ENCODE results near the gene SUN5.

Gene SUN5

DNA sequence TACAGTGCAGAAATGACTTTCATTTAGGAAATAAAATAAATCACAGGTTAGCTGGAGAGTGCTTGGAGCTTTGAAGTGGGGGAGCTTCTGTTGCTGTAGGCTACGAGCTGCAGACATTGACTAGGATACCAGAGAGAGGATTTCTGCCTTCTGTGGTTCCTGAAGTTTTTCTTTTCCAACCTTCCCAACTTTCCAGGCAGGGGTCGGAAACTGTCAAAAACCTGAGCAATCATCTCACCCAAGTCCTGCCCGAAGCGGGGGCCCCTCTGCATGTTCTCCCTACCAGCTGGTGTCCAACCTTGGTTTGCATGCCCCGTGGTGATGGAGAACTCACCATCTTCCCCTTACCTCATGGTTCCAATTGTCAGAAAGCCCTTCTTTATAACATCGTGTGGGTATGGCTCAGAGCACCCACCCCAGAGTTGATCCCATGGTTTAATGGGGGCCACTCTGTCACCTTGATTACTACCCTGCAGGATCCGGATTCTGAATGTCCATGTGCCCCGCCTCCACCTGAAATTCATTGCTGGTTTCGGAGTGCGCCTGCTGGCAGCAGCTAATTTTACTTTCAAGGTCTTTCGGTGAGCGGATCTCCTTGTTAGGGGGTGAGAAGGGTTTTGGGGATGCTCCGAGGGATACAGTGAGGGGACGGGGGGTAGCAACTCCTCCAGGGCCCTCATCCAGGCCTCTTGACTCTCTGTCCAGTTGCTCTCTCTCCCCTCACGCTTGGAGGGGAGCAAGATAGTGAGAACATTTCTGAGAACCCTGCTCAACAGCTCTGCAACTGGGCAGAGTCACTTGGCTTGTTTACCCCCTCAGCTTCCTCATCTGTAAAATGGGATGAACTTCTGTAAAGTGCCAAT is 8.3 kb upstream of the SUN5 start:
- H3K4me3 Mint-ChIP-seq, result no peak overlapping the region
- H3K36me3 Mint-ChIP-seq (ENCODE audit: low read depth), result no peaks in the 10 kb centered on the region
- no peaks in the 10 kb centered on the region for H3K27me3 Mint-ChIP-seq
- no peak overlapping the region for H3K27ac Mint-ChIP-seq
- H3K4me1 Mint-ChIP-seq (ENCODE audit: low read depth), result peaks cover 3% of the 10 kb centered on the region
- DNase-seq, result no peak
- H3K9me3 Mint-ChIP-seq, result no peaks in the 10 kb centered on the region

DNA sequence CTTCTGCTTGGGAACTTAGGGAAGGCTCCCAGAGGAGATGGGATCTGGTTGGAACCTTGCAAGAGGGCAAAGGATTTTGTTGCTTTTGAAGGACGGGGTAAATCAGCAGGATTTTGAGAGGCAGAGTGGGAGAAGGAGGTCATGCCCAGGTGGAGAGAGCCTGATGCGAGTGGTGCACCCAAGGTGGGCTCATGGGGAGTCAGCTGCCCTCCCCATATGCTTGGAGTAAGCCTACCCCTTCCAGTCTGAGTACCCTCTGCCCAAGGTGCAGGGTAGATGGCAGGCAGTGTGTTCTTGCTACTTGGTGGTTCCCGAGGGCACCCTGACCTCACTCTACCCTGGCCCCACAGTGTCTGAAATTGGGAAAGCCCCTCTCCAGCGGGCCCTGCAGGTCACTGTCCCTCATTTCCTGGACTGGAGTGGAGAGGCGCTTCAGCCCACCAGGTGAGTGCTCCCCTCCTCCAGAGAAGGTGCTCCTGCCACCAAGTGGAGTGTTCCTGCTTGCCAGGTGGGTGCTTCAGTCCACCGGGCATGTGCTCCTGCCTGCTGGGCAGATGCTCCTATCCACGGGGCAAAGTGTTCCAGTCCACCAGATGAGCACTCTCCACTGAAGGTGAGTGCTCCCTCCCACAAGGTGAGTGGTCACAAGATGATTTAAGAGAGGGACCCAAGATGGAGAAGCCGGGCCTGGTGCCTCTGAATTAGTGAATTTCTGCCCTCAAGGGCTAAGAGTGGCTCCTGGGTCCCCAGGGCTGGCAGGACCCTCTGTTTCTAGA is 6.6 kb upstream of the SUN5 start:
- Mint-ChIP-seq H3K36me3 (ENCODE audit: low read depth) (no peaks in the 10 kb centered on the region), H3K4me1 (ENCODE audit: low read depth) (no peaks in the 10 kb centered on the region), H3K27ac (no peak overlapping the region), H3K9me3 (no peaks in the 10 kb centered on the region), H3K4me3 (no peak overlapping the region), H3K27me3 (no peaks in the 10 kb centered on the region)
- DNase-seq, result no peak

DNA sequence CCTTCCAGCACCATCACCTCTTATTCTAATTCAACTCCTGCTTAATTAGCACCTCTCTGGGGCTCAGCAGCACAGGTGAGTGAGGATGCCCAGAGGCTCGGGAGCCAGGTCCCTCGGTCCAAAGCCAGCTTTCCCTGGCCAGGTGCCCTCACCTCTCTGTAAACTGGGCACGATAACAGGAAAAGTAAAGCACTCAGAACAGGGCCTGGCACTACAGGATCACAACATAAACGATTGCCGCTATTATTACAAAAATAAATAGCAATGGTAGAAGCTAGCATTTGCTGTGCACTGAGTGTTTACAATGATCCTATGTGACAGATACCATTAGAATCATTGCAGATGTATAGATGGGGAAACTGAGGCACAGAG is 5.9 kb upstream of the SUN5 start:
- Mint-ChIP-seq H3K36me3 (ENCODE audit: low read depth) (no peaks in the 10 kb centered on the region), H3K9me3 (peaks cover 2% of the 10 kb centered on the region), H3K4me1 (ENCODE audit: low read depth) (peaks cover 3% of the 10 kb centered on the region), H3K27ac (no peak overlapping the region), H3K27me3 (no peaks in the 10 kb centered on the region), H3K4me3 (no peak overlapping the region)
- no peak for DNase-seq

DNA sequence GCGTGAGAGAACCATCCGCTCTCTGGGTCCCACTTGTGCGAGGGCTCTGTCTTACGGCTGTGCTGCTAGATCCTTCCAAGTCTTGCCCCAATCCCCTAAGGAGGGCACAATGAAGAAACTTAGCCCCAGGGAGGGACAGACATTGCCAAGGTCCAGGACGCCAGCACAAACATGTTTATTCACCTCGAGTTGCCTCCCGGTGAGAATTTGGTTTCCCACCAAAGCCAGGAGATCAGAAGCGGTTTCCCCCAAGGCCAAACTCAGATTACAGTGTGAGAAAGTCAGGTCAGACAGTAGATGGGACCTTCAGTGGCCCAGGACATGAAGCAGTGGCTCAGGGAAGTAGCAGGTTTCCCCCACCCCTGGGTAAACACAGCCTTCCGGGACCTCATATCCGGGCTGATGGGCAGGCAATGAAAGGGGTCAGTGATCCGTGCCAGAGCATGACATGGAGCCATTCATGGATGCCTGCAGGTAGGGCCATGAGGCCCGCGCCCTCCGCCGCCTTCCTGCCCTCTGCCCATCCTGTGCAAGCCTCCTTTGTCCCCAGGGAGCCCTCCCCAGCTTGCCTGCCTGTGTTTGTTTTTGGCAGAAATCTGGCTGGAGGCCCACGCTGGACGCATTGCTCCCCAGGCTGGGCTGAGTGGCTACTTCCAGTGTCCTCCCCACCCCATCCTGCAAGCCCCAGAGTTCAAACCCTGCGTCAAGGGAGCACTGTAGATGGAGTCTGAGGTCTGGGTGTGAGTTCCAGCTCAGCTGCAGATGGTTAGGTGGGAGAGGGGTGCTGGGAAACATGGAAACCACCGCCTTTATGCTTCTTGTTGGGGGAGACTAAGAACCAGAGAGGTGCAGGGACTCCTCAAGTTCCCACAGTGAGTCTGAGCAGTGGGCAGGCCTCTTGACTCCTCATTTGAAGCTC is 5.2 kb upstream of the SUN5 start:
- H3K27me3 Mint-ChIP-seq, result no peaks in the 10 kb centered on the region
- H3K9me3 Mint-ChIP-seq, result peaks cover 3% of the 10 kb centered on the region
- peaks cover 6% of the 10 kb centered on the region for H3K4me1 Mint-ChIP-seq (ENCODE audit: low read depth)
- no peak overlapping the region for H3K4me3 Mint-ChIP-seq
- no peak overlapping the region for H3K27ac Mint-ChIP-seq
- no peaks in the 10 kb centered on the region for H3K36me3 Mint-ChIP-seq (ENCODE audit: low read depth)
- DNase-seq, result no peak

DNA sequence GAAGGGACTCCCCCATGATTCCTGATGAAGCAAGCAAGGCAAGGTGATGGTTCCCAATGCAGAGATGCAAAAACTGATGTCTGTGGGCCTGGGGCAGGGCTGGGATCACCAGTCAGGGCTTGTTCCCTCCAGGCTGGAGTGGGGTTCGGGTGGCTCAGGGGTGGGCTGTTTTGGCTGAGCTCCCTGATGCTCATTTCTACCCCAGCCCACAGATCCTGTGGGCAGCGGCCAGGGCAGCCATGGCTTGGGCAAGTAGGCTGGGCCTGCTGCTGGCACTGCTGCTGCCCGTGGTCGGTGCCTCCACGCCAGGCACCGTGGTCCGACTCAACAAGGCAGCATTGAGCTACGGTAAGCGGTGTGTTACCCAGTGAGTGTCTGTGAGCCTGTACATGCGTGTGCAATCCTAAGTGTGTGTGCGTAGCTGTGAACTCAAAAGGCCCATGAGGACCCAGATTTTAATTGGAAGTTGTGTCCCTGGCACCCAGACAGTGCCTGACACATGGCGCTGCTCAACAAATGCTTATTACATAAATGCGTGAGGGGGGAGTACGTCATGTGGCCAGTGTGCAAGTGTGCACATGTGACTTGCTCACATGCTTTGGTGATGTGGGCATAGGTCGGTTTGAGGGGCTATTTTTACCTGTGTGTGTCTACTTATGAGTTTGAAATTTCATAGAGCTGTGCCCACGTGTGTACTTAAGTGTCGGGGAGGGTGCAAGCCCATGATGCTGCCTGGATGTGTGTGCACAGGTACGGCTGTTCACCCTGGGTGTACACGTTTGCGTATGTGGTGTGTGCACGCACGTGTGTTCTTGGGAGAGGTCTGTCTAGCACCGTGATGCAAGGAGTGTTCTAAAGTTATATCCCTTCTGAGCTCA is 4.3 kb upstream of the SUN5 start:
- Mint-ChIP-seq H3K4me3 (no peak overlapping the region), H3K9me3 (peaks cover 3% of the 10 kb centered on the region), H3K36me3 (ENCODE audit: low read depth) (no peaks in the 10 kb centered on the region), H3K4me1 (ENCODE audit: low read depth) (peaks cover 8% of the 10 kb centered on the region), H3K27me3 (no peaks in the 10 kb centered on the region), H3K27ac (no peak overlapping the region)
- no peak for DNase-seq

DNA sequence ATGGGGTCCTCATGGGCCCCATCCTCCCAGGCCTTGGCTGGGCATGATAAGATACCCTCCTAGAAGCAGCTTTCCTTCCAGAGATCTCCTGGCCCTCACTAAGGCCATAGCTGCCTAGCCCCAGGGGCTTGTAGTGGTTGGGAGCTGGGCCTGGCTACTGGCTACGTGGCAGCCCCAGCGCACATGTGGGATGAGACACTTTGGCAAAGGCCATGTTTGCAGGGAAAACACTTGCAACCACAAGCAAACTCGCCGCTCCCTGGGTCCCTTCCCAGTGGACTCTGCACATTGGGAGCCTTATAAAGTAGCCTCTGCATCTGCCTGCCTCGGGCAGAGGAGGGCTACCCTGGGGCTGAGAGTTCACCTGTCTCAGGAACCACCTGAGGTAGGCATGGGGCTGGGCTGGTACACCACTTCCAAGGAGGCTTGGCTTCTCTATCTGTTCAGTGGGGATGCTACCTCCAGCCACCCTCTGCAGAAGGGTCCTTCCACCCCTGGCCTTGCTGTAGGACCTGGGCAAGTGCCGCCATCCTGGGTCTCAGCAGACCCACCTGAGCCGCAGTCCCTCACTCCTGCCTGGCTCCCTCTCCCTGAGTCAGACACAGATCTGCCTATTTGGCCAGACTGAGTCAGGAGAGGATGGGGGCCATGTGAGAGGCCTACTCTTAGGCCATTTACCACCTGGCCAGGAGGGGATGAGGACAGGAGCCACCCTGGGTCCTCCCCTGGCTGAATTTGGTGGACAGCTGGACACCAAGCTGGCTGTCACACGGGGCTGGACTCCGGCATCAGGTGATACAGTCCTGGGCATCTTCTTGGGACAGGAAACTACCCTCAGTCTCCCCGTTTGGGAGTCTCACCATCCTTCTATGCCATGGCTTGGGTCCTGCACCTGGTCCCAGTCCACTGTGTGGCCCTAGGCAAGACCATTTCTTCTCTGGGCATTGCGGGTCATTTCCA is 3.4 kb upstream of the SUN5 start, which contains the start of gene BPIFB2:
Gene BPIFB2, plus strand, starts transcription at position 329 of the 960 bp plus-strand sequence. CDS start 871 bp downstream, outside the sequence.
- Mint-ChIP-seq H3K36me3 (ENCODE audit: low read depth) (no peaks in the 10 kb centered on the region), H3K9me3 (peaks cover 3% of the 10 kb centered on the region), H3K4me1 (ENCODE audit: low read depth) (peaks cover 8% of the 10 kb centered on the region), H3K4me3 (no peak within 1 kb of the TSS), H3K27ac (no peak within 1 kb of the TSS), H3K27me3 (no peaks in the 10 kb centered on the region)
- DNase-seq, result no peak

DNA sequence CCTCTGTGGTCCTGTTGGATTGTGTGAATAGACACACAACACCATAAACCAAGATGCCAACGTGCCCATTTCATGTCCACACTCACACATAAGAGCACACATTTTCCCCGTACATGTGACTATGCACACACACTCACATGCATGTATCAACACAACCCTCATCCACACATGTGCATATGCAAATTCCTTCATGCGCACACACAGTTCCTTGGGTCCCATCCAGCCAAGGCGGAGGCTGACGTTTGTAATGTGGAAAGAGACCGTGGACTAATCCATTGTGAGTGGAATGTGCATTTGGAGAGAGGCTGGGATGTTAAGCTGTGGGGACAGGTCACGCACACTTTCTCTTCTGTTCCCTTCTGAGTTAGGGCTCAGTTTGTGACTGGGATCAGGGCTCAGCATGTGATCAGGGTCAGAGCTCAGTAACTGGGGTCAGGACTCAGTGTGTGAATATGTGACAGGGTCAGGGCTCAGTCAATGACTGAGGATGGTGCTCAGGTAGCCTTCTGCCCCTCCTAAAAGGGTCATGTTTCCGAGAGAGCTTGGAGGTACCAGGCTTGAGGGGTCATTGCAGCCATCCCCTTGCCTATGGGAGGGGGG is 2.6 kb upstream of the SUN5 start:
- H3K27ac Mint-ChIP-seq, result no peak overlapping the region
- H3K27me3 Mint-ChIP-seq, result no peaks in the 10 kb centered on the region

DNA sequence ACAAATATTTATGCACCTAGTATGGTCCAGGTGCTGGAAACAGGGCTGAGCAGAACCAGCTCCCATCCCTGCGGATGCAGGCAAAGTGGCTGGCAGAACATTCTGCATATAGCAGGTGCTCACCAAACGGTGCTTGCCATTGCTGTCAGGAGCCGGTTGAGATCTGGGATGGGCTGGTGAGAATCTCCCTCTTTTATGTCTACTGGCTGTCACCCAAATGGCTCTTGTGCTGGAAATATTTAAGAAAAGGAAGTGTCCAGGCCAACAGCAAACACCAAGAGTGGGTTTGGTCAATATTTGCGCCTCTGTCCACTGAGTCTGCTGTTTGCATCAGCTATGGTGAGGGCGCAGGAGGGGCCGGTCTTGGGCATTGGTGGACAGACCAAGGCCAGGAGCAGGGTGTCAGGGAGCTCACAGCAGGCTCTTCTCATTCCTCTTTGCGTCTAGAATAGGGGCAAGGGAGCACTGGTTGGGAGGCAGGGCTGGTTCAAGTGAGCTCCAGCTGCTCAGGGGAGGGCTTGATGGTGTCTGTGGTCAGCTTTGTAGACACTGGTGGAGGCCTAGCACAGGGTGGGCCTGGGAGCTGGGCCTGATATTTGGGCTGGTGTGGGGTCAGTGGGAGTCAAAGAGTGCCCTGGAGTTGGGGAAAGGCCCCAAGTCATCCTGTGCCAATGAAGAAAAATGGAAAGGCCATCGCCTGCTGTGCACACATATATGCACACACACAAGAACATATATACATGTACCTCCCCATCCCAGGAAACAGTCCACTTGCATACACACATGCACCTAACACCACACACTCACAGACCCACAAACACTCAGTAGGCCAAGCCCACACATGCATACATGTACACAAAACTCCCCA is 1.9 kb upstream of the SUN5 start:
- DNase-seq, result no peak
- peaks cover 3% of the 10 kb centered on the region for H3K9me3 Mint-ChIP-seq
- H3K27ac Mint-ChIP-seq, result no peak overlapping the region
- no peaks in the 10 kb centered on the region for H3K27me3 Mint-ChIP-seq
- no peak overlapping the region for H3K4me3 Mint-ChIP-seq
- no peaks in the 10 kb centered on the region for H3K36me3 Mint-ChIP-seq (ENCODE audit: low read depth)
- peaks cover 16% of the 10 kb centered on the region for H3K4me1 Mint-ChIP-seq (ENCODE audit: low read depth)

More for the DNA sequence above, 2.6 kb upstream of the SUN5 start:
- Mint-ChIP-seq H3K36me3 (ENCODE audit: low read depth) (no peaks in the 10 kb centered on the region), H3K4me1 (ENCODE audit: low read depth) (peaks cover 13% of the 10 kb centered on the region), H3K9me3 (peaks cover 3% of the 10 kb centered on the region), H3K4me3 (no peak overlapping the region)
- DNase-seq, result no peak

DNA sequence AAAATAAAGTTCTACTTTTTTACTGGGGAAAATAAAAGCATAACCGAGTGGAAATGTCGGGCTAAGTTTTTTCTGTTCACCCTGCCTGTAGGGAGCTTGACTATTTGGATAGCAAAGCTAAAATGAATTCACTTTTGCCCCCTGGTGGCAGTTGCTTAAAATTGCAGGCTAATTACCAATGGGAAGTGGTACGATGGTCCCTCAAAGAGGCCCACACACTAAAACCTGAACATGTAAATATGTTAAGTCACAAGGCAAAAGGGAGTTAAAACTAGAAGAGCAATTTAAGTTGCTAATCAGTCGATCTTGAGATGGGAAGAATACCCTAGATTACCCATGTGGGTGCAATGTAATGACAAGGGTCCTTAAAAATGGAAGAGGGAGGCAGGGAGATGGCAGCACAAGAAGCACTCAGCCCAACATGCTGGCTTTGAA is 916 bp upstream of the SUN5 start:
- H3K4me3 Mint-ChIP-seq, result no peak overlapping the region
- H3K4me1 Mint-ChIP-seq (ENCODE audit: low read depth), result peaks cover 20% of the 10 kb centered on the region
- H3K36me3 Mint-ChIP-seq (ENCODE audit: low read depth), result no peaks in the 10 kb centered on the region
- H3K27me3 Mint-ChIP-seq, result no peaks in the 10 kb centered on the region
- no peak for DNase-seq
- no peak overlapping the region for H3K27ac Mint-ChIP-seq
- peaks cover 3% of the 10 kb centered on the region for H3K9me3 Mint-ChIP-seq

DNA sequence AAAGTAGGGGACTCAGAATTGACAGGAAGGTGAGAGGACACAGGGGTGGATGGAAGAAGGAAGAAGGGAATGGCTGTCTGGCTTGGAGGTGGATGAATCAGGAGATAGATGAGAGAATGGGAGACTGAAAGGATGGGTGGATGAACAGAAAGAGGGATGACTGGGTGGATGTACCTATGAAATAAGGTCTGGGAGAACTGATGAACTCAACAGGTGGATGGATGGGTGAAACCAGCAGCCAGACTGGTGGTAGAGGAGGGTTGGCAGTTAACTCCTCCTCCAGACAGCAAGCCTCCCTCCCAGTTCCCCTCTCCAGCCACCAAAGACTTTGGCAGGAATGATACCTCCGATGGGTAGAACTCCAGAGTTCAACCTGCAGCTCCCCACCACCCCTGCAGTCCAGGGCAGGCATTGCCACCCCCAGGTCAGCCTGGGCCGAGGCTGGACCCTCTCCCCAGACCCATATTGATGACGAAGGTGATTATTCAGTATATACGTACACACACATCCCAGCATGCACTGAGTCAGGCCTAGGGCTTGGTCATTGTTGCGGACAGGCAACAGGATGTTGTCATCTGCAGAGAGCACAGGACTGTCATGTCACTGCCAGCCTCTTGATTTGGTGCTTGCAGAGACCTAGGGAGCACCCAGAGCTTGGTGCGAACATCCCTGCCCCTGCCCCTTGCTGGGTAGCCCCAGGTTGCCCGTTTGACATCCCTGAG is 2.0 kb downstream of the SUN5 start:
- Mint-ChIP-seq H3K36me3 (ENCODE audit: low read depth) (no peaks in the 10 kb centered on the region), H3K27ac (peak overlapping the region; percentile 3), H3K4me1 (ENCODE audit: low read depth) (peaks cover 25% of the 10 kb centered on the region), H3K4me3 (no peak overlapping the region), H3K9me3 (peaks cover 3% of the 10 kb centered on the region), H3K27me3 (no peaks in the 10 kb centered on the region)
- no peak for DNase-seq

DNA sequence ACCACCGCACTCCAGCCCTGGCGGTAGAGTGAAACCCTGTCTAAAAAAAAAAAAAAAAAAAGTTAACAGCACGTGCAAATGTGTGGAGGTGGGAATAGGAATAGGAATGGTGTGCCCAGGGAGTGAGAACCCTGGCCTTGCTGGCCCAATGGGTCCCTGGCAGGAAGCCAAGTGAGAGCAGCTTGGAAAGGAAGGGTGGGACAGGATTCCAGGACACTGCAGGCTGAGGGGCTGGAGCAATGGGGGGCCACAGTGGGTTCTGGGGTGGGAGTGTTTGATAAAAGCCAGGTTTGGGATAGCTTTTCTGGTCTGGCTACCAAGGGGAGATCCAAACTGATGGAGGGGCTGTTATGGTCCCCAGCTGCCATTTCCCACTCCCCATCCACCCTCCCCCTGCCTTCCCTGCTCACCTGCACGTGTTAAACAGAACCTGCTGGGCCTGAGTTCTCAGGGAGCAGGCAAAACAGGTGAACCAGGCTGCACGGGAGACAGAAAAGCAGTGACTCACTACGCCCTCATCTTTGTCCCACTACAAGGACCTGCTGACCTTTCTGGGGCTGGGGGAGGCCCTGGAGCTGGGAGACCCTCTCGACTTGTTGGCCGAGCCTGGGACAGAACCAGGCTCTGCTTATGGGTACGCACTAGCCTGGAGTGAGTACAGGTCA is 3.3 kb downstream of the SUN5 start:
- H3K9me3 Mint-ChIP-seq, result peaks cover 3% of the 10 kb centered on the region
- no peaks in the 10 kb centered on the region for H3K36me3 Mint-ChIP-seq (ENCODE audit: low read depth)
- H3K4me1 Mint-ChIP-seq (ENCODE audit: low read depth), result peaks cover 27% of the 10 kb centered on the region
- no peak overlapping the region for H3K4me3 Mint-ChIP-seq
- DNase-seq, result no peak
- H3K27me3 Mint-ChIP-seq, result no peaks in the 10 kb centered on the region
- no peak overlapping the region for H3K27ac Mint-ChIP-seq

Measured in activated T-cell treated with anti-CD3 and anti-CD28 coated beads, Interleukin-2, amount 50 U/mL, for 24 hours (primary cell).